Measurements from ENCODE around the gene PXDC1.
A peak's percentile ranks its signal among the peaks of the same experiment; 100 is the strongest.
"Not testable (repeated sequence)": the region's sequence is repeated elsewhere in the genome, so short reads cannot be mapped to it uniquely, and the experiment has no call there.

Gene PXDC1

GRCh38 chr6:3762852-3763251 is 11.3 kb upstream of the PXDC1 start:
- no peak for DNase-seq (ENCODE audit: low read depth in 2 of 2)

- DNase-seq (ENCODE audit: low read depth in 2 of 2), result no peak
Observed at GRCh38 chr6:3762359-3762758, 10.8 kb upstream of the PXDC1 start.

- DNase-seq (ENCODE audit: low read depth in 2 of 2), result no peak
Observed at GRCh38 chr6:3761989-3762270, 10.4 kb upstream of the PXDC1 start.

DNA sequence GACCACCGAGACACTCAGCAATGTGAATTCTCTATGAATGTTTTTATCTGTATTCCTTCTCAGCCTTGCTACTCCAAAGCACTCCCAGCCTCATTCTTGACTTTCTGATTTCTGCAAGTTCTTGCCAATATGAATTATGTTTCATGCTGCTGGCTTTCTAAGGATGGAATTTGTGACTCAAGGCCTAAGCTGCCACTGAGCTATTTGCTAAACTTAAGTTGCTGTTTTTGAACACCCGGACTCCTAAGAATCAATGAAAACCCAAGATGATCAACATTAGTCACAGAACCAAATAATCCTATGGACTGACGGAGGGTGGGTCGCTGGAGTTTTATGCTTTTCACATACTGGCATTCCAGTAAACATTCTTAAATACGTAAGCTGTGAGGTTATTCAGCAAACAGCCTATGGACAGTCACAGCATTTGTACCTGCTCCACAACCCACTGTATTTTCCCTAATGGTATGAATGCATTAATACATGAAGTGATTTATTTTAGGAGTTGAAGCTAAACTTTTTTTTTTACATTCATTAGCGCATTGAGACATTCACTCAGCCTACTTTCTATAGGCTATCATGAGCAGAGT is 8.2 kb upstream of the PXDC1 start:
- peak; percentile 94 to 95 for DNase-seq (ENCODE audit: low read depth in 2 of 2)

DNA sequence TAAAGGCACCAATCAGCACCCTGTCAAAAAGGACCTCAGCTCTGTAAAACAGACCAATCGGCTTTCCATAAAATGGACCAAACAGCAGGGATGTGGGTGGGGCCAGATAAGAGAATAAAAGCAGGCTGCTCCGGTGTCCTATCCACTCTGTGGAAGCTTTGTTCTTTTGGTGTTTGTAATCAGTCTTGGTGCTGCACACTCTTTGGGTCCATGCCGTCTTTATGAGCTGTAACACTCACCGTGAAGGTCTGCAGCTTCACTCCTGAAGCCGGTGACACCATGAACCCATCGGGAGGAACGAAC is 7.3 kb upstream of the PXDC1 start:
- DNase-seq (ENCODE audit: low read depth in 2 of 2), result no peak

DNA sequence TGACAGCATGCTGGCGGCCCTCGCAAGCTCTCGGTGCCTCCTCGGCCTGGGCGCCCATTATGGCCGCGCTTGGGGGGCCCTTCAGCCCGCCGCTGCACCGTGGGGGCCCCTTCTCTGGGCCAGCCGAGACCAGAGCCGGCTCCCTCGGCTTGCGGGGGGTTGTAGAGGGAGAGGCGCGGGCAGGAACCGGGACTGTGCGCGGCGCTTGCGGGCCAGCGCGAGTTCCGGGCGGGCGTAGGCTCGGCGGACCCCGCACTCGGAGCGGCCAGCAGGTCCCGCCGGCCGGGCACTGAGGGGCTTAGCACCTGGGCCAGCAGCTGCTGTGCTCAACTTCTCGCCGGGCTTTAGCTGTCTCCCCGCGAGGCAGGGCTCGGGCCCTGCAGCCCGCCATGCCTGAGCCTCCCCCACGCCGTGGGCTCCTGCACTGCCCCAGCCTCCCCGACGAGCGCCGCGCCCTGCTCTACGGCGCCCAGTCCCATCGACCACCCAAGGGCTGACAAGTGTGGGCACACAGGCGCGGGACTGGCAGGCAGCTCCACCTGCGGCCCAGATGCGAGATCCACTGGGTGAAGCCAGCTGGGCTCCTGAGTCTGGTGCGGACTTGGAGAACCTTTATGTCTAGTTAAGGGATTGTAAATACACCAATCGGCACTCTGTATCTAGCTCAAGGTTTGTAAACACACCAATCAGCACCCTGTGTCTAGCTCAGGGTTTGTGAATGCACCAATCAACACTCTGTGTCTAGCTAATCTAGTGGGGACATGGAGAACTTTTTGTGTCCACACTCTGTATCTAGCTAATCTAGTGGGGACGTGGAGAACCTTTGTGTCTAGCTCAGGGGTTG is 6.7 kb upstream of the PXDC1 start:
- not testable (repeated sequence) for DNase-seq (ENCODE audit: low read depth in 2 of 2)

GRCh38 chr6:3757241-3757641 is 5.7 kb upstream of the PXDC1 start:
- DNase-seq (ENCODE audit: low read depth in 2 of 2), result no peak

- DNase-seq (ENCODE audit: low read depth in 2 of 2), result no peak
Observed at GRCh38 chr6:3756546-3756945, 5.0 kb upstream of the PXDC1 start.

DNA sequence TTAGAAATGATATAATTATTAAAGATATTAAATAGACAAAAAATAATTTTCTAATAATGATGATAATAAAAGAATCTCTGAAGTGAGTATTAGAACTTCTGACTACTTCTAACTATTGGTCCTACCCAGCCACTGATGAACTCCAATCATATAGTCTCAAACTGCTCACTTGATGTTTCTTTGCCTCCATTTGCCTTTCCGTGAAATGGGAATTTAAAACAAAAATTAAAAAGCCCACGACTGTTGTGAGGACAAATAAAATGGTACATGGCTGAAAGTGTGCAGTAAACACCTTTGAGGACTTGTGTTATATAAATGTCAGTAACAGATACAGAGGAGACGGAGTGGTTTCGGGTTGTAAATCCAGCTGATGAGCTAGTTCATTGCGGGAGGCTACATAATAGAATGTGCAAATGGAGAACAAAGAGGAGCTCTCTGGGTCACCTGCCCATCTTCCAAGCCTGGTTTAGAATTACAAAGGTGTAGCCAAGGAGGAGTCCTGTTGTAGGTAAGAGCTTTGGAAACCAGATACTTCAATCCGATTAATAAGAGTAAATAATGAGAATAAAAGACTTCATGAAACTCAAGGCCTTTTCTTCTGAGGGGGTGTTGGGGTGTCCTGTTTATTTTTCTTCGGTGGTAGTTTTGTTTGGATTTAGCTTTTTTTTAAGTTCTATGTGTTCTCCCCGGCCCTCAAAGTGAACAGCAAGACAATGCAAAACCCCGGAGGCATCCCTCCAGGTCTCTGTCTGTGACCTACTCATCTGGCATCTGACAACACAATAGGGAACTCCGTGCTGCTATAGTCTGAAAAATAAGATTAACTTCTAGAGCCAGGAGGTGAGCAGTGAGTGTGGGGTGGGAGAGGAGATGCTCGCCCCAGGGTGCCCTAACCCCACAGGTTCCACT is 4.4 kb upstream of the PXDC1 start:
- DNase-seq (ENCODE audit: low read depth in 2 of 2), result no peak

DNA sequence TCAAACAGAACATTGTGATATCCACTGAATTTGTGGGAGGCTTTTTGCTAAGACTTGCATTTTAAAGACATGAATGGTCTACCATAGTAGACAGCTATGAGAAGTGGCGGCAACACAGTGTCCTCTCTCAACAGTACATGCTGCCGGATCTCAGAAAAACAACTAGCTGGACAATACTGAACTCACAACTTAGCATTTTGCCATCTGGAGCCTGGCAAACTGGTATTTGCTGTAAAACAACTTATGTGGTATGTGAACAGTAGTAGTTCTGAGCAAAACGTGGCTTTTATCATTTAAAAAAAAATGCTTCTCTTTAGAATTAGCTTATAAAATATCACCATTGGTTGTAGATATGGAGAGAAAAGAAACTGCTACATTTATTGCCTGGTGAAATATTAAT is 3.3 kb upstream of the PXDC1 start:
- DNase-seq (ENCODE audit: low read depth in 2 of 2), result no peak

DNA sequence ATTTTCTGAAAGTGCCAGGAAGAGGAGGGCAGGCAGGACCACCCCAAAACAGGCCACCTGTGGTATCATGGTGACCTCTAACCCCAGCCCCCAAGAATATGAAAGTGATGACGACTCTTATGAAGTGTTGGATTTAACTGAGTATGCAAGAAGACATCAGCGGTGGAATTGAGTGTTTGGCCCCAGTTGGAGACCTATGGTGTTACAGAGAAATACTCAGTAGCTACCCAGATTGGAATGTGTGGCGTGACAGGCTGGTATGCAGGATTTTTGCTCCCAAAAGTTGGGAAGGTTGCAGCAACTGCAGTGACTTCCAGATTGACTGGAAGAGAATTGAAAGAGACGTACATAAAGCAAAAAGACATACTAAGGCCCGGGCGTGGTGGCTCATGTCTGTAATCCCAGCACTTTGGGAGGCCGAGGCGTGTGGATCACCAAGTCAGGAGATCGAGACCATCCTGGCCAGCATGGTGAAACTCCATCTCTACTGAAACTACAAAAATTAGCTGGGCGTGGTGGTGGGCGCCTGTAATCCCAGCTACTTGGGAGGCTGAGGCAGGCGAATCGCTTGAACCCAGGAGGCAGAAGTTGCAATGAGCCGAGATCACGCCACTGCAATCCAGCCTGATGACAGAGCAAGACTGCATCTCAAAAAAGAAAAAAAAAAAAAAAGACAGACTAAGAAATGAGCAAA is 2.7 kb upstream of the PXDC1 start:
- DNase-seq (ENCODE audit: low read depth in 2 of 2), result not testable (repeated sequence)

GRCh38 chr6:3753228-3753835 is 1.8 kb upstream of the PXDC1 start:
- no peak for DNase-seq (ENCODE audit: low read depth in 2 of 2)

DNA sequence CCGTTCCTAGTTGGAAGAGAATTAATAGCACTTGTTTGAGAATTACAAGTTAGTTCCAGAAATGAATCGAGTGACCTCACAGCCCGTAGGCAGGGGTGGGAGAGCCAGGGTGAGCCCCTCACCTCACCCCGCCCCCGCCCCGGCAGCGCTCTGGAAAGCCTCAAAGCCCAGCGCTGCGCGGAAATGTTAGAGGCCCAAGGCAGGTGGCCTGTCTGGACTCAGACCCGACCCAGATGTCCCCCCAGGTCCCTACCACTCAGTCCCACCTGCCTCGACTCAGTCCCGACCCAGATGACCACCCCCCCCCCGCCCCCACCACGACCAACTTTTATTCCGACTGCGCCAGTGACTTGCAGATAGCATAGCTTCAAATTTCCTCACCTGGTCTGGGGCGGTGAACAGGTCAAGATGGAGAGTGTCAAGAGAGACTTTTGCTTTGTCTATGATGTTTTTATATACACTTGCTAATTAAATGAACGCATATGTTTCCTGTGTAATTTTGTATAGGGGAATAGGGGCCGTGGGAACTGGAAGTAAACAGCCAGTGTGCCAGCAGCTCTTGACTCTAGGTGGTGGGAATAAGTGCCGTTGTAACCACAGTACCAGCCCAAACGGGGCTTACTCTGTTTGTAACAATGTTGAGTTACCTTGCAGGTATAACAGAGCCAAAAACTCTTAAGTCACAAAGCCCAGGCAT is 1.2 kb upstream of the PXDC1 start:
- DNase-seq (ENCODE audit: low read depth in 2 of 2), result no peak

- DNase-seq (ENCODE audit: low read depth in 2 of 2), result peak; percentile 82 to 83
Observed at GRCh38 chr6:3751730-3752530, 417 bp upstream of the PXDC1 start.

DNA sequence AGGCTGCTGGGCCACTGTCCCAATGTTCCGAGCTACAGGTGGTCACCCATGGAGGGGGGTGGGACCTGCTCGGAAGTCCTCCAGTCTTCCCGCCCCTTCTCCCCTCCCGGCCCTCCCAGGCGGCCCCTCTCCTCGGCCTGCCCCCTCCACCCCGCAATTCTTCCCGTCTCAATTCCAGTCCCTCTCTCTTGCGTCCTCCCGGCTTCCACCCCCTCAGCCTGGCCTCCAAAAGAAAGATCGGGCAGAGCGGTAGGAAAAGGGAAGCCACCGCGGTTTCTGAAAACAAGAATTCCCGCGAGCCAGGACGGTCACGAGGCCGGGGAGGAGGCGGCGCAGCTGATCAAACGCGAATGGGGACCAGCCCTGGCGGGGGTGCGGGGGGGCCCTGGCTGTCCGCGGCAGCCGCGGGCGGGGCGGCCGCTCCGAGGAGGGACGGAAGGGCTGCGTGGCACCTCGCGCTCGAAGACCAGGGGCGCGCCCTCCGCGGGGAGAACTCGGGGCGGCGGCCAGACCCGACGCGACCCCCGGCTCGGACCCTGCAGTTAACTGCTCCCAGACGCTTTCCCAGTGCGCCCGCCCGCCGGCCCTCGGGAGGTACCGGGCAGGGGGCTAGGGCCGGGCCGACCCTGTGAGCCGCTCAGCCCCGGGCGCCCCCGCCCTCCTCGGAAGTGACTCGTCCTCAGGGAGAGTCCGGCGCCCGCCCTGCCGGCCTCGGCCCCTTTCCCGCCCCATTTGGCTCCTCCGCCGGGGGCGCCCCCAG is 1.0 kb downstream of the PXDC1 start:
- no peak for DNase-seq (ENCODE audit: low read depth in 2 of 2)

- peak in 1 of 2 experiments; percentile 71 for DNase-seq (ENCODE audit: low read depth in 2 of 2)
Observed at GRCh38 chr6:3749977-3750316, 1.6 kb downstream of the PXDC1 start.

DNA sequence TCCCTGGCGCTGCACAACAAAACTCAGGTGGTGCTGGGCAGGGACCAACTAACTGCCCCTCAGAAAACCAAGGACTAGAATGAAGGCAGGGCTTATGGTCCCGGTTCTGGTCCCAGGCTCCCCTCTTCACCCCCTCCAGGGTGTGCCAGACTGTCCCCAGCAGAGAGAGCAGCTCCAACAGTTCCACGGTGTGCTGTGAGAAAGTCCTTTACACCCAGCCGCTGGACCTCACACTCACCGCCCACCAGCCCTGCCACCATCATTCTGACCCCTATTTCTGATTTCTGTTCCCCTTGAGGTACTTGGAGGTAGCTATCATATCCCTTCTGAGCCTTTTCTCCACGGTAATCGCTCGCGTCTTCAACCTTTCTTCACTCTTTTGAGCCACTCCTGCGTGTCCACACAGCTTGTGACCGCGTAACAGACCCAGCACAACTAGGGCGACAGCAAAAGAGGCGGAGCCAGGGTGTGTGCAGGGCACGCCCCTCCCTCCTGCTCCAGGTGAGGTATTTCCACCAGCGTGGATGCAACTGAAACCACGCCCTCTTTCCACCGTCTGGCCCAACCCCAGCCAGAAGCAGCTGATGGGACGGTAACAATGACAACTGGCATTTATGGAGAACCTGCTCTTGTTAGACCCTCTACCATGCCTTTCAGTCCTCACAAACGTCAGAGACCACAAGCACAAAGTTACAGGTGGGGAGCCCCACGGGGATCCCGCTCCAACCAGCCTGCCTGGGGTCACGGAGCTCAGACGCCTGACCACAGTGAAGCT is 2.3 kb downstream of the PXDC1 start:
- DNase-seq (ENCODE audit: low read depth in 2 of 2), result no peak

- DNase-seq (ENCODE audit: low read depth in 2 of 2), result peak in 1 of 2 experiments; percentile 50
Observed at GRCh38 chr6:3748208-3749066, 3.1 kb downstream of the PXDC1 start.

Data from fibroblast of skin of left biceps (primary cell).